Panc1 (cell line): Measurements from ENCODE around the gene NPAS3. TPM values are rescaled to one million over a fixed set of nuclear protein-coding genes. Genes with fewer than 3 reads are reported as not detected.

ENCODE experiments used
- ATAC-seq: fragments of 200-7000 bp; cut with Tn5 transposase; 2 replicates; pipeline ENCODE4 v1.9.1; 2020; ENCODE audit warnings: mild to moderate bottlenecking, moderate library complexity
- BruUV-seq: library from RNA; stranded (reverse); fragments of 400-500 nt; replicated peaks from 2 replicates; lab custom pipeline; 2021; lab: Mats Ljungman, UMichigan
- CTCF ChIA-PET: fragments of 300-600 bp; sonication (Branson Sonifier 250); formaldehyde crosslinking; loops from one replicate; lab custom pipeline; 2022; ENCODE audit warnings: antibody characterized with exemption; lab: Charles Lee
- POLR2A ChIA-PET: fragments of 300-600 bp; sonication (Branson Sonifier 250); formaldehyde crosslinking; loops from one replicate; lab custom pipeline; 2022; ENCODE audit warnings: antibody characterized with exemption; lab: Charles Lee
- DNase-seq: peaks from one replicate; pipeline ENCODE4 v3.0.0-alpha.2; 2010; ENCODE audit warnings: low read depth, low spot score
- H3K27ac ChIP-seq: 2 replicates; pipeline ENCODE4 v1.5.1; 2011; ENCODE audit warnings: mild to moderate bottlenecking, low read length, inconsistent platforms
- H3K27me3 ChIP-seq: fragments of 200-500 bp; sonication (Bioruptor generic); 2 replicates; pipeline ENCODE4 v1.6.0; 2014; ENCODE audit warnings: low read length, inconsistent platforms; ENCODE audit not compliant: control insufficient read depth, insufficient read depth
- H3K36me3 ChIP-seq: fragments of 200-500 bp; sonication (Bioruptor generic); 2 replicates; pipeline ENCODE4 v1.5.1; 2014; ENCODE audit warnings: inconsistent platforms, mild to moderate bottlenecking, low read length, moderate library complexity; ENCODE audit not compliant: control insufficient read depth, insufficient read depth
- H3K4me1 ChIP-seq: 2 replicates; pipeline ENCODE4 v1.5.1; 2011; ENCODE audit warnings: inconsistent platforms, mild to moderate bottlenecking, low read length, moderate library complexity; ENCODE audit not compliant: control insufficient read depth, insufficient read depth
- H3K4me3 ChIP-seq, 2 experiments: 2 replicates each; pipeline ENCODE4 v1.5.1; 2011 to 2012; ENCODE audit warnings: low read depth in 2 of 2, low read length in 2 of 2, mild to moderate bottlenecking in 2 of 2, inconsistent platforms in 1 of 2, moderate library complexity in 1 of 2
- H3K9me3 ChIP-seq: fragments of 200-500 bp; sonication (Bioruptor generic); 2 replicates; pipeline ENCODE4 v1.5.1; 2014; ENCODE audit warnings: low read depth, mild to moderate bottlenecking, inconsistent platforms, low read length, moderate library complexity; ENCODE audit not compliant: control insufficient read depth, insufficient read depth
- CTCF ChIP-seq: fragments of 450-650 bp; IDR thresholded peaks from 2 replicates; pipeline ENCODE4 v1.5.1; 2017; ENCODE audit warnings: mild to moderate bottlenecking
- POLR2AphosphoS5 ChIP-seq: IDR thresholded peaks from 2 replicates; pipeline ENCODE4 v1.6.1; 2012; ENCODE audit warnings: mild to moderate bottlenecking, low read depth, low read length, moderate library complexity
- REST ChIP-seq, 2 experiments: IDR thresholded peaks; 2 replicates each; pipeline ENCODE4 v1.6.1; 2011 to 2012; ENCODE audit warnings: low read depth in 2 of 2, control low read depth in 1 of 2, low read length in 1 of 2, mild to moderate bottlenecking in 1 of 2, moderate library complexity in 1 of 2; ENCODE audit not compliant: insufficient read depth in 1 of 2
- SIN3A ChIP-seq: IDR thresholded peaks from 2 replicates; pipeline ENCODE4 v1.6.1; 2012; ENCODE audit warnings: low read depth, mild to moderate bottlenecking, low read length, moderate library complexity, borderline replicate concordance; ENCODE audit not compliant: insufficient read depth
- TCF7L2 ChIP-seq: IDR thresholded peaks from 2 replicates; pipeline ENCODE4 v1.6.1; 2011; ENCODE audit warnings: mild to moderate bottlenecking, low read depth, low read length, inconsistent platforms
- in situ Hi-C: cut with HindIII; loops from 2 replicates; pipeline ENCODE4 v1.10.0; 2016; ENCODE audit warnings: low sequenced_read_pairs, low pct_unique_long_range_greater_than_20kb
- intact Hi-C: fragments of 100-400 bp; cut with micrococcal nuclease; formaldehyde crosslinking; loops from one replicate; pipeline ENCODE4 v1.10.0; 2022; ENCODE audit not compliant: unreplicated experiment
- total RNA-seq: library from RNA; stranded (reverse); gene quantifications from one replicate; pipeline ENCODE4 v1.2.1, GENCODE V29; 2021; ENCODE audit not compliant: unreplicated experiment

NPAS3 gene
- total RNA-seq, 1 experiment from 2014 or later: 0.23 TPM

- DNase-seq: no peak
- Histone ChIP-seq H3K9me3 (no peaks in the 10 kb centered on the region), H3K36me3 (no peaks in the 10 kb centered on the region), H3K4me3 (no peak overlapping the region), H3K27ac (no peak overlapping the region), H3K27me3 (no peaks in the 10 kb centered on the region), H3K4me1 (no peaks in the 10 kb centered on the region)
- POLR2A ChIA-PET: no interaction called here
- CTCF ChIA-PET: no interaction called here
- no TSS peak for BruUV-seq
- intact Hi-C loops (no loop called here), in situ Hi-C loops (no loop called here)
- no peak for TF ChIP-seq POLR2AphosphoS5
- TF ChIP-seq SIN3A: no peak
- TF ChIP-seq CTCF: no peak
- TF ChIP-seq TCF7L2: no peak
- TF ChIP-seq REST (IDR thresholded peaks at IDR 0.05; ENCODE audit: insufficient read depth in 1 of 2, low read depth in 2 of 2, low read length in 1 of 2): no peak
- no peak for ATAC-seq
Measured at GRCh38 chr14:32978691-32979255, 40.1 kb downstream of the NPAS3 start.

- ChIA-PET CTCF (no interaction called here), POLR2A (no interaction called here)
- ATAC-seq (no peak), DNase-seq (no peak)
- Histone ChIP-seq H3K9me3 (no peaks in the 10 kb centered on the region), H3K36me3 (no peaks in the 10 kb centered on the region), H3K27ac (no peak overlapping the region), H3K27me3 (no peaks in the 10 kb centered on the region), H3K4me3 (no peak overlapping the region), H3K4me1 (no peaks in the 10 kb centered on the region)
- intact Hi-C loops (no loop called here), in situ Hi-C loops (no loop called here)
- no TSS peak for BruUV-seq
- TF ChIP-seq TCF7L2 (no peak), POLR2AphosphoS5 (no peak)
Measured at GRCh38 chr14:32980178-32980901, 41.7 kb downstream of the NPAS3 start.
